C4-2B (cell line): ENCODE data around the gene ADAMTS16.

Source experiments
- H3K27ac ChIP-seq: fragments of 450-650 bp; 2 replicates; pipeline ENCODE4 v1.5.1; 2017
- ZFX ChIP-seq: fragments of 450-650 bp; IDR thresholded peaks from 2 replicates; pipeline ENCODE4 v1.6.1; 2017
- TF ChIP-seq, protein P1 (sequence below): fragments of 450-650 bp; conservative IDR thresholded peaks from 2 replicates; pipeline ENCODE4 v1.5.1; 2017; ENCODE audit warnings: mild to moderate bottlenecking

Gene ADAMTS16

DNA sequence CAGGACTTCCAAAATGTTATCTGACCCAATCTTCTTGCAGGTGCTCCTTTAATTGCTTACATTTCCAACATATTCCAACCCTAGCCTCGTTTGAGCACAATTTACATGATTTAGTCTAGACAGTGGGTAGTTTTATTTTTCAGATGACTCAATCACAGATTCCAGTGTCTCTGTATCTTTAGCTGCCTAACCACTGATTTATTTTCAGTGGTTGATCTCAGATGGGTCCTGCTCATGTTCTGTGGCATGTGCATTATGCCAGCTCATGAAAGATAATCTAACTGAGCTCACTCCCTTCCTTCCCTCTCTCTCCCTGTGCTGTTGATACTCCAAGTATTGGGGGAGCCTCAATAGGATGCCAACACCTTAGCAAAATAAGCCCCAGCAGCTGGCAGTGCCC, 176.2 kb downstream of the ADAMTS16 start:
- H3K27ac ChIP-seq: no peak overlapping the region
- TF ChIP-seq, protein P1, sequence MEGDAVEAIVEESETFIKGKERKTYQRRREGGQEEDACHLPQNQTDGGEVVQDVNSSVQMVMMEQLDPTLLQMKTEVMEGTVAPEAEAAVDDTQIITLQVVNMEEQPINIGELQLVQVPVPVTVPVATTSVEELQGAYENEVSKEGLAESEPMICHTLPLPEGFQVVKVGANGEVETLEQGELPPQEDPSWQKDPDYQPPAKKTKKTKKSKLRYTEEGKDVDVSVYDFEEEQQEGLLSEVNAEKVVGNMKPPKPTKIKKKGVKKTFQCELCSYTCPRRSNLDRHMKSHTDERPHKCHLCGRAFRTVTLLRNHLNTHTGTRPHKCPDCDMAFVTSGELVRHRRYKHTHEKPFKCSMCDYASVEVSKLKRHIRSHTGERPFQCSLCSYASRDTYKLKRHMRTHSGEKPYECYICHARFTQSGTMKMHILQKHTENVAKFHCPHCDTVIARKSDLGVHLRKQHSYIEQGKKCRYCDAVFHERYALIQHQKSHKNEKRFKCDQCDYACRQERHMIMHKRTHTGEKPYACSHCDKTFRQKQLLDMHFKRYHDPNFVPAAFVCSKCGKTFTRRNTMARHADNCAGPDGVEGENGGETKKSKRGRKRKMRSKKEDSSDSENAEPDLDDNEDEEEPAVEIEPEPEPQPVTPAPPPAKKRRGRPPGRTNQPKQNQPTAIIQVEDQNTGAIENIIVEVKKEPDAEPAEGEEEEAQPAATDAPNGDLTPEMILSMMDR: no peak
- no peak for TF ChIP-seq ZFX

- no peak for TF ChIP-seq ZFX
- TF ChIP-seq, protein P1: no peak
- no peak overlapping the region for H3K27ac ChIP-seq
These were observed 177.8 kb downstream of the ADAMTS16 start for GRCh38 chr5:5317976-5318375.

- H3K27ac ChIP-seq: no peak overlapping the region
- TF ChIP-seq ZFX: no peak
- TF ChIP-seq, protein P1: no peak
These were observed 178.5 kb downstream of the ADAMTS16 start for GRCh38 chr5:5318426-5319190.

- TF ChIP-seq, protein P1: no peak
- no peak for TF ChIP-seq ZFX
- H3K27ac ChIP-seq: no peak overlapping the region
These were observed 180.1 kb downstream of the ADAMTS16 start for GRCh38 chr5:5320062-5320805.

GRCh38 chr5:5321137-5321536, 181.0 kb downstream of the ADAMTS16 start:
- TF ChIP-seq, protein P1: no peak
- TF ChIP-seq ZFX: no peak
- no peak overlapping the region for H3K27ac ChIP-seq

- TF ChIP-seq ZFX: no peak
- TF ChIP-seq, protein P1: no peak
- no peak overlapping the region for H3K27ac ChIP-seq
These were observed 183.4 kb downstream of the ADAMTS16 start for GRCh38 chr5:5323551-5323950.

DNA sequence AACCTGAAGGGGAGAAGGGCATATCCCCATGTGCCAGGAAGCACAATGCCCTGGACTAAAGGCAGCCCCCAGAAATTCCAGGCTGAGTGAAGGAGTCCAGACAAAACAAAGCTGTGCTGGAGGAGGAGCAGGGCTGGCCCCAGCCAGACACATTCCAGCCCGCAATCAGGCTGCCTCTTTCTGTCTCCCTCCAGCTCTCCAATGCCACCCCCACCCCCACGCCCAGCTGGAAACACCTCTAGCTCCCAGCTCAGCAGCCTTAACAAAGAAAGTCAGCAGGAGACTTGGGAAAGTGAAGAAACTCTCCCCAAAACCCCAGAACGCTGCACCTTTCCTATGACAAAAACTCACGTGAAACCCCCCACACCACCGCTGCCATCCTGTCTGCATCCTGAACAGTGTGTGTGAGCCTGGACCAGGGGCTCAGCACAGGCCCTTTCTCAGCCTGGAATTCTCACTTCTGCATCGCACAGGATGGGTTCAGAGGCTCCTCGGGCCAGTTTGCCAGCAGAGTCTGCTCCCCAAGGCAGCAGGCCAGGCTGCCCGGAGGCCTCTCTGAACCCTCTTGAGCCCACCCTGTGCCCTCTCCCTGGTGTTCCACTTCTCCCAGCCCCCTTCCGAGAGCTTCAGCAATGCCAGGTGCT, 186.1 kb downstream of the ADAMTS16 start:
- H3K27ac ChIP-seq: no peak overlapping the region
- TF ChIP-seq ZFX: no peak
- TF ChIP-seq, protein P1: no peak
